ENCODE results near the gene TMEM129. TPM values are rescaled to one million over a fixed set of nuclear protein-coding genes. Genes with fewer than 3 reads are reported as not detected.
A peak's percentile ranks its signal among the peaks of the same experiment; 100 is the strongest.

TMEM129 gene
- total and polyA plus RNA-seq, 9 donors, result 5.6 to 43.2 (median 40.3) TPM

DNA sequence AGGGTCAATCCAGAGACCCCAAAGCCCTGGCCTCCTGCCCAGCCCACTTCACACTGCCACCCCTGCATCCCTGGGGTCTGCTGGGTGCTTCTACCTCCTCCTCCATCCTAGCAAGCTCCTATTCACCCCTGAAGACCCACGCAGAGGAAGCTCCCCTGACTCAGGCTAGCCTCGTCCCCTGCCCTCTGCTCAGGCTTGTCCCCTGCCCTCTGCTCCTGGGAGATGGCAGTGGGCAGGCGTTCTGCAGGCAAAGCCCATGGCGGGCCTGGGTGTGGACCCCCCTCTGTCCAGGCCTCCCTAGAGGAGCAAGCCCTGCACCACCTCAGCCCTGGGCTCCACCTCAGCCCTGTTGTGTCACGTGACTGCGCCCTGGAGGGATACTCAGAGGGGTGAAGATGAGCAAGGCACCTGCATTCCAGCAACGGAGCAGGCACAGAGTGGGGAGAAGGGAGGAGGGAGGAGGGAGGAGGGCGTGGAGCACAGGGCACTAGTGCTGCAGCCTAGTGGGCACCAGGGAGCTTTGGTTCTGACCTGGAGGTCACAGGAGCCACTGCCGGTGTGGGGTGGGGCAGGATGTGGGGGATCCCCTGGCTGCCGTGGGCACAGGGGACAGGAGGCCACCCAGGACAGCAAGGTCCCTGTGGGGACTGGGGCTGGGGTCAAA is 44.4 kb upstream of the TMEM129 start:
- Histone ChIP-seq H3K27ac (no peak overlapping the region), H3K27me3 (no peaks in the 10 kb centered on the region), H3K36me3 (no peaks in the 10 kb centered on the region), H3K4me1 (ENCODE audit: insufficient read depth) (peaks cover 2% of the 10 kb centered on the region), H3K4me3 (no peak overlapping the region), H3K9me3 (no peaks in the 10 kb centered on the region)
- TF ChIP-seq POLR2A (IDR thresholded peaks at IDR 0.05), result no peak
- TF ChIP-seq CTCF (IDR thresholded peaks at IDR 0.05), result no peak
- TF ChIP-seq EP300 (IDR thresholded peaks at IDR 0.05), result no peak
- 88 to 90% (median 89%) methylated on average over 10 of the region's 10 CpGs for WGBS, 3 donors
- DNase-seq, result no peak
- intact Hi-C loops (cut with DNase I), result no loop called here

DNA sequence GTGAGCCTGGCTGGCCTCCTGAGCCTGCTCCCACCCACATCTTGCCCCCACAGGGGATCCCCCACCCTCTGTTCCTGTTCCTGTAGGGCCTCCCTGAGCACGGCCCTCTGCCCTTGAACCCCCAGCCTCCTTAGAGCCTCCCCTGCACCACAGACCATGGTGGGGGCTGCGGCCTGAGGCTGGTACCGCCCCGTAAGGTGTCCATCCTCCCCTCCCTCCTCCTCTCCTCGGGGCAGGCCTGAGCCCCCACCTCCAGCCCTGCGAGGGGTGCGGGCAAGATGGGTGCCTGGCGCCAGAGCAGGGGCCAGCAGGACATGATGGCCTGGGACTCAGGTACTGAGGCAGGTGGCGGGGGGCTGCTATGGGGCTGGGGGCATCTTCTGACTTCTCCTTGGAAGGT is 43.5 kb upstream of the TMEM129 start:
- Histone ChIP-seq H3K27me3 (no peaks in the 10 kb centered on the region), H3K27ac (no peak overlapping the region)
- intact Hi-C loops (cut with DNase I), result no loop called here

DNA sequence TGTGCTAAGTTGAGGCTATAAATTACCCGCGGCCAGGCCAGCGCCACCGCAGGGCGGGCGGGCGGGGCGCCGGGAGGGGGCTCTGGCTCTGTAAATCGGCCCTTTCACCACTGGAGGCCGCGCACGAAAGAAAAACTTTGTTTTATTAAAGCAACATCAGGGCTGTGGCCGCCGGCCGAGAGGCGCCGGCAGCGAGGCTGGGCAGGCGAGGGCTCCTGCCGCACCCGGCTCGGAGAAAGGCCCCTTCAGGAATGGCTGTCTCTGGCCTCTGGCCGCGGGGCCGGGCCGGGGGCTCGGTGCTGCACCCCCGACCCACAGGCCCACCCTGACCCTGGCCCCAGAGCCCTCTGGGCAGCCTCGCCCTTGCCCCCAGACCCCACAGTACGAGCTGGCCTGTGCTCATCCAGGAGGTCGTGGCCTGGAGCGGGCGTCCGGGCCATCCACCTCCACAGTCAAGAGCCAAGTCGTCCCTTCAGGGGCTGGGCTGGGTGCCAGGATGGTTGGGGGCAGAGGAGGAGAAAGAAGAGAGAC is 42.5 kb upstream of the TMEM129 start:
- no peak overlapping the region for H3K4me3 ChIP-seq
- H3K27ac ChIP-seq, result no peak overlapping the region
- H3K36me3 ChIP-seq, result no peaks in the 10 kb centered on the region
- intact Hi-C loops (cut with DNase I), result no loop called here
- TF ChIP-seq CTCF (IDR thresholded peaks at IDR 0.05) (no peak), POLR2A (IDR thresholded peaks at IDR 0.05) (no peak), EP300 (IDR thresholded peaks at IDR 0.05) (no peak)
- H3K4me1 ChIP-seq (ENCODE audit: insufficient read depth), result peaks cover 2% of the 10 kb centered on the region
- no peaks in the 10 kb centered on the region for H3K27me3 ChIP-seq
- 4 to 6% (median 5%) methylated on average over 33 to 36 of the region's 36 CpGs for WGBS, 3 donors
- peak; percentile 45 to 69 (median 53) for DNase-seq
- H3K9me3 ChIP-seq, result no peaks in the 10 kb centered on the region

More for the DNA sequence above, 43.5 kb upstream of the TMEM129 start:
- H3K4me3 ChIP-seq, result no peak overlapping the region
- DNase-seq, result no peak
- H3K4me1 ChIP-seq (ENCODE audit: insufficient read depth), result peaks cover 2% of the 10 kb centered on the region
- WGBS, 3 donors, result 78 to 92% (median 91%) methylated on average over 3 to 9 of the region's 9 CpGs
- no peaks in the 10 kb centered on the region for H3K36me3 ChIP-seq
- no peaks in the 10 kb centered on the region for H3K9me3 ChIP-seq
- TF ChIP-seq CTCF (IDR thresholded peaks at IDR 0.05) (no peak), EP300 (IDR thresholded peaks at IDR 0.05) (no peak), POLR2A (IDR thresholded peaks at IDR 0.05) (no peak)

DNA sequence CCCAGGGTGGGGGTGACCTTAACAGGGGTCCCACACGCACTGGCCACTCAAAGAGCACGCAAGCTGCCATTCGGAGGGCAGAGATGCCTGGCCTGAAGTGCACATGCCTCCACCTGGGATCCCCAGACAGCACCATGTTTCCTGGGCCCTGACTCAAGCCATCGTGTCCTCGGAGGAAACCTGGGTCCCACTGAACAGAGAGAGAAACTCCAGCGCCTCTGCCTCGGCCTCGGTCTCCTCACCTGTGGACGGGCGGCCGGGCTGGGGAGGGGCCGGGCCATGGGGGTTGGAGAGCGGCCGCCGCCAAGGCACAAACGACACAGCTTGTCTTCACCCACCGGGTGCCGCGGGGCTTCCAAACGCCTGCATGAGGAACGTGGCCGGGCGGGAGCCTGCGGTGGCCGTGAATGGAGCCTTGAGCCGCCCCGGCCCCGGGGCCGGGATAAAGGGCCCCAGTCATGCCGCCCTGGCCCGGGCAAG is 42.0 kb upstream of the TMEM129 start:
- TF ChIP-seq EP300 (IDR thresholded peaks at IDR 0.05), result no peak
- TF ChIP-seq POLR2A (IDR thresholded peaks at IDR 0.05), result no peak
- TF ChIP-seq CTCF (IDR thresholded peaks at IDR 0.05), result no peak
- intact Hi-C loops (cut with DNase I), result no loop called here
- WGBS, 3 donors, result 18 to 26% (median 23%) methylated on average over 25 to 31 of the region's 31 CpGs
- Histone ChIP-seq H3K36me3 (no peaks in the 10 kb centered on the region), H3K4me1 (ENCODE audit: insufficient read depth) (peaks cover 2% of the 10 kb centered on the region), H3K9me3 (no peaks in the 10 kb centered on the region), H3K4me3 (no peak overlapping the region), H3K27ac (no peak overlapping the region), H3K27me3 (no peaks in the 10 kb centered on the region)
- no peak for DNase-seq

Measured in ovary (tissue), 9 donors.